NCI-H2081 treated with DMSO at 0.1 percent for 48 hours (cell line): Measurements from ENCODE around the gene DET1.
"Not testable (repeated sequence)": the region's sequence is repeated elsewhere in the genome, so short reads cannot be mapped to it uniquely, and the experiment has no call there.

ENCODE experiments used
- DNase-seq: peaks from one replicate; lab custom pipeline; 2025; lab: John Stamatoyannopoulos, UW

DET1 gene

DNA sequence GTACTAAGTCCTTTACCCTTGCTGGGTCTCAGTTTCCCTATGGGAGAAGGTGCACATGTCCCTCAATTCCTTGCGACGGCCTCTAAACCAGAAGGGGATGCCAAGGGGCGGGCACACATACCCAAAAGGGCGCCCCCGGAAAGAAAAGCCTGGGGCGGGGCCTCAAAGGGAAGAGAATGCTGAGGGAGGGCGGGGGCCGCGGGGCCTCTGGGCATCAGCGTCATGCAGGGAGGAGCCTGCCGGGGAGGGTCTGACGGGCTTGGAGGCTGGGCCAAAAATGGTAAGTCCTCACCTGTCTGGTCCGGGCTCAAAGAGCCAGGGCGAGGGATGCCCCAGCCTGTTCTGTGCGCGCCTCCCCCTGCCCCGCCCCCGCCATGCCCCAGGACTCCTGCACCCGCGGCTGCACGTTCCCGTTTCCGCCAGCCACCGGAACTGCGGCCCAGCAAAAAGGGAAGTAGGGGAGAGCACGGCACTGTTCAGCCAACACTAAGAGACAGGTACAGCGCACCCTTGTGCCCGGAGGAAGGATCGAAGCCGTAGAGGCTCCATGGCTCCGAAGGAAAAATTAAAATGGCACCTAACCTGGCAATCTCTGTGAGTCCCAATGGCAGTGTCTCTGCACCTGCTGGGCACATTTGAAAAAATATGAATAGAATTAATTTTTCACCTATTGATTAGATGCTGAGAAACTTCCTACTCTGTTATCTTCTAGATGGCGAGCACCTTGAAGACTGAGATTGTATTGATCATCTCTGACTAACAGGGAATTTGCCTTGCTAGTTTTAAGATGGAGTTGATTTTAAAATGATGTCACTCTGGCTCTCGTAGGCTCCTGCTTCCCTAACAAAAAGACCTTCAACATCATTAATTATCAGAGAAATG is at the start of gene DET1:
DET1 (minus strand) TSS at position 434 of the 882 bp plus-strand sequence. CDS start 14,976 bp downstream, outside the sequence.
- DNase-seq, result peak; percentile 88

DNA sequence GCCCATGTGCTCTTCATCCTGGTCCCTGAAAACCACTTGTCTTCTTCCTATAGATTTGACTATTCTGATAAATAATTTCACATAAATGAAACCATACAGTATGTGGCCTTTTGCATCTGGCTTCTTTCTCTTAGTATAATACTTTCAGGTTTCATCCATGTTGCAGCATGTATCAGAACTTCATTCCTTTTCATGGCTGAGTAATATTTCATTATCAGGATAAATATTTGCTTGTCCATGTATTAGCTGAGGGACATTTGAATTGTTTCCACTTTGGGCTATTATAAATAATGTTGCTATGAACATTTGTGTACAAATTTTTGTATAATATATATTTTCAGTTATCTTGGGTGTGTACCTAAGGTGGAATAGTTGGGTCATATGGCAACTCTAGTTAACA is 44.9 kb upstream of the DET1 start:
- DNase-seq, result no peak

DNA sequence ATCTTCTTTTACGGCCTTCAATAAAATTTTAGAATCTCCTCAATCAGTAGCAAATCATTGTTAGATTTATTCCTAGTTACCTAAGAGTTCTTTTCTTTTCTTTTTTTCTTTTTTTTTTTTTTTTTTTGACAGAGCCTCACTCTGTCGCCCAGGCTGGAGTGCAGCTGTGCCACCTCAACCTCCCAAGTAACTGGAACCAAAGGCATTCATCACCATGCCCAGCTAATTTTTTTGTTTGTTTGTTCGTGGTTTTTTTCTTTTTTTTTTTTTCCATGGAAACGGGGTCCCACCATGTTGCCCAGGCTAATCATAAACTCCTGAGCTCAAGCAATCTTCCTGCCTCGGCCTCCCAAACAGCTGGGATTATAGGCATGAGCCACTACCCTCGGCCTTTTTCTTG is 44.3 kb upstream of the DET1 start:
- DNase-seq, result no peak

DNA sequence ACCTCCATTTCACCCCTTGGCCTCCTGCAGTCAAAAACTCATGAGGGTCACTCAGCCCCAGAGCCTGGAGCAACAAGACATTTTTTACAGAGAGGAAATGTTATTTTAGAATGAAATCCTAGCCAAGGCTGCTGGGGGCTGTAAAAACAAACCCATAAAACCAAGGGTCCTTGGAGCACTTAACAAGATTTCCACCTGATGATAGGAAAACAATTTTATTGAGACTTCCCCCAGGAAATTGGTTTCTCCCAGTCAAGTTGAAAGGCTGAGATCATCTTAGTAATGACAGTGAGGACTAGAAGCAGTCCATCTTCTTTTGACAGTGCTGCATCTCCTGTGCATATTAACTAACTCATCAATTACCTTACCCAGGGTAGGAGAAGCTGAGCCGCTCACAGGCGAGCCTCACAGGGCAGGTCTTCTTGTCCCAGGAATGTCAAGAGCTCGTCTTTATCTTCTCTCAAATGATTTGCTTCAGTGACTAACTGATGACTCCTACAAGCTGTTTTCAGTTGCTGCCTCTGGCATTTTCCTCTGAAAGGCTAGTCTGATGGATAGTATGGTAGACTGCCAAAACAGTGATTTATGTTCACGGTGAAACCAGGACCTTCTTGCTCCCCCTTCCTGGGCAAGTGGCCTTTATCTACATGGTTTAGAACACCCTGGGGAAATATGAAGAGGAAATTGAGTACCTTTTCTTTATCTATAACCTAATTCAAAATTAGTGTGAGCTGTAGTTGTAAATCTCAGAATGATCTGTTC is 40.1 kb upstream of the DET1 start:
- no peak for DNase-seq

DNA sequence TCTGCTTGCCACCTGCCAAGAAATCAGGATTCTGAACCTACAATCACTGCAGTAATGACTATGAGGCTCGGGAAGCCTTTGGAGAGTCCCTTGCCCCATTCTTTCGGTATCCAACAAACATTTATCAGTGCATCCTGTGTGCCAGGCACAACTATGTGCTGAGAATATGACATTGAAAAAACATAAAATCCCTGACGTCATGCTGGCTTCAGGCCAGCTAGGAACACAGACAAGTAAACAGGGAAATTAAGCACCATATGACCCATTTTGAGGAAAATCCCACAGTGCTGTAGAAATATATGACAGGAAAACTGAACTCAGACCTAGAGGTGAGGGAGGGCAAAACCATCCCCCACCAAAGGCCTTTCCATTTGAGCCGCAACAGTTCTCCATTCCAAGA is 34.1 kb upstream of the DET1 start:
- no peak for DNase-seq

DNA sequence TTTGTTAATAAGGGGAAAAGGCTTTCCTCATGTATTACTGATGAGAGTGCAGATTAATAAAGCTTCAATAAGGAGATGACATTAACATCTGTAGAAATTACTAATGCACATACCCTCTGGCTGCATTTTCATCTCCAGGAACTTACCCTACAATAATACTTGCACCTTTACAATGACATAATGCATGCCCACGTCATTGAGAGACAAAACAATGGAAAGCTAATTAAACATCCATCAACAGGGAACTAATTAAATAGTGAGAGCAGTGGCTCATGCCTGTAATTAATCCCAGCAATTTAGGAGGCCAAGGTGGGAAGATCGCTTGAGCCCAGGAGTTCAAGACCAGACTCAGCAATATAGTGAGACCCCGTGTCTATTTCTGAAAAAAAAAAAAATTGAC is 32.8 kb upstream of the DET1 start:
- no peak for DNase-seq

DNA sequence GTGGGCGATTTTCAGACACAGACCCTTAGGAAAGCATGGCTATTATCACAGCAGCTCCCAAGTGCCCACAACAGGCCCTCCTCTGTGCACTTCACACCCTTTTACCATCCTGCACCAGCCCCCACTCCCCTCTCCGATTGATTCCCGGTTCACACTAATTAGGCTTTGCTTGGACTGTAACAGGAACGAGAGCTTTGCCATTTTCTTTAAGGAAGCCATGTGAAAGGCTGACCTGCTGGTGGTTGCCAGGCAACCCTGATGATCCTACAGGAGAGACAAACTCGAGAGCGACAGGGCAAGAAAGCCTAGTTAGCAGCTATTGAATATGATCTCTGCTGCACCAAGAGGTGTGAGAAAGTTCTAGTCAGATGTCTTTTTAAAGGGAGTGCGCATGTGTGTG is 28.2 kb upstream of the DET1 start:
- DNase-seq, result no peak

DNA sequence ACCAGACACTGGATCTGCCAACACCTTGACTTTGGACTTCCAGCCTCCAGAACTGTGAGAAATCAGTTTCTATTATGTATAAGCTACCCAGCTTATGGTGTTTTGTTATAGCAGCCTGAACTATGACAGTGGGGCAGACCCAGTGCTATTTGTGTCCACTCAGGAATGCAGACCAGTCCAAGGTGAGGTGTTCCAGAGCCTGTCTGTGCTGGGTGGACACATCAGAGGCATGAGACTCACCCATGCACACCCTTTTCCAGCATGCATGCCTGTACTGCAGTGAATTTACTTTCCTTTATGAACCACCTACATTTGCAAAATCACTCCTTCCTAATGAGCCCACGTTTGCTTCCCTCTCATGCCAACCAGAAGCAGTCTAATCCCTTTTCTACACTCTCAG is 27.6 kb upstream of the DET1 start:
- no peak for DNase-seq

DNA sequence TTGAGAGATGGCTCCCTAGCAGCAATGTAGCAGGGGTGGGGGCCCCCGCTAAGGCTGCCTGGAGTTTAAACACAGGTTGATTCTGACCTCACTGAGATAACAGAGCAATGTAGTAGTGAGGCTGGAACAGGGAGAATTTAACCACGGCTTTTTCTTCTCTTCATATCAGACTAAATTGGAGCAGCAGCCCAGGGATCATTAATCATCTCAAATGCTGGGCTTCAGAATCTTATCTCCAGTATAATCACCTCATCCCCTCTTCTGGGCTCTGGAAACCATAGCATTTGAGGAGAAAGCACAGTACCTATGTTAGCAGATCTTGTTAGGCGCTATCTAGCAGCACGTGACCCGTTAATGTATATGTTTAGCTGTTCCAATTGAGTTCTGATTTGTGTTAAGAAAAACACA is 25.4 kb upstream of the DET1 start:
- DNase-seq, result no peak

DNA sequence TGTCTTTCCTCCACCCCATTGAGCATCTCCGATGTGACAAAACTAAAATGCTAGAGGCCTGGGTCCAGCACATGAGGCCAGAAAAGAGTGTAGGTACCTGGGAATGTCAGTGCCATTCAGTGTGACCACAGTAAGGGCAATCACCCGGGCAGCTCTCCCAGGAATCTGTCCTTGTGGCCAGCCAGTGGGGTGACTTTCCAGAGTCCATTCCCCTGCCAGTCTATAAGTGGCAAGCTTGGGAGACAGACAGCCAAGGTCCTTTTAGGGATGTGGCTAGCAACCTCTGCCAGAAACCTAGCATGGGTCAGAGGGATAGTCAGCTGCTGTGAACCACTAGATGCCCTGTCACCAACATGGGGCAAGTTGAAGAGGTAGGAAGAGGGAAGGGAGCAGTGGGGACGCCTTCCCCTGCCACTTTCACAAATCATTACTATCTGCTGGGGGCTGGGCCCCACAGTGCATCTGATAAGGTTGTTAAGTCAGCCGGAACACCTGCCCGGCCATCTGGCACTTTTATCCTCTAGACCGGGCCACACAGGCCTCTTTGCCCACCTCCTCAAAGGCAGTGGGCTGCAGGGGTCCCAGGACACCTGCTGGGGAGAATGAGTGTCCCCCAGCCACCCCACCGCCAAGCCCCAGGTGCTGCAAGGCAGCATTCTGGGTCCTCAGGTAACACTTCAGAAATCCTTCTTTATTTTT is 24.8 kb upstream of the DET1 start:
- no peak for DNase-seq

DNA sequence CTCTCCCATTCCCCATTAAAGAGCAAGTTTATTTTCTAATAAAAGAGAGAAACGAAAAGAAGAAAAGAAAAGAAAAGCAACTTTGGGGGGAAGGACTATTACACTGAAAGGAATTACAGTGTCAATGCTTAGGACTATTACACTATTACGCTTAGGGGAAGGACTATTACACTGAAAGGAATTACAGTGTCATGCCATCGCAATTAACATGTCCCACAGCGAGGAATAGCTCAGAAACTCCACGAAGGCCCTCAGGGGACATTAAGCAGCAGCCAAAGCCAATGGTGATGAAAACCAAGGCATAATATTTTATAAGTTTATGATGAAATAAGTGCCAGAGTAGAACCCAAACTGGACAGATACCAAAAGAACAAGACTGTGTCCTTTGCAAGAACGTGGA is 22.1 kb upstream of the DET1 start:
- no peak for DNase-seq

DNA sequence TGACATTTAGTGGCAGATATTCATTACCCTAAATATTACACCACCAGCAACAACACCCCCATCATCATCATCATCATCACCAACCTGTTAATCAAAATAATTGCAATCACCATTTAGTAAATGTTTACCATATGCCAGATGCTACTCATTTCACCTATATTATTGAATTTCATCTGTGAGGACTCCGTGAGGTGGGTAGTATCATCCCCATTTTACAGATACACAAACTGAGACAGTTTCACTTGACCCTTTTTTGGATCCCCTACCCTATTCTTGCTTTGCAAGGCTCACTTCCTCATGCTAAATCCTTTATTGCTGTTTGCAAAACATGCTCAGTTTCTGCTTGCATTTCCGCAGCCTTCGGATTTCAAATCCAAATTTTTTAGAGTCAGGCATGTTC is 18.3 kb upstream of the DET1 start:
- no peak for DNase-seq

DNA sequence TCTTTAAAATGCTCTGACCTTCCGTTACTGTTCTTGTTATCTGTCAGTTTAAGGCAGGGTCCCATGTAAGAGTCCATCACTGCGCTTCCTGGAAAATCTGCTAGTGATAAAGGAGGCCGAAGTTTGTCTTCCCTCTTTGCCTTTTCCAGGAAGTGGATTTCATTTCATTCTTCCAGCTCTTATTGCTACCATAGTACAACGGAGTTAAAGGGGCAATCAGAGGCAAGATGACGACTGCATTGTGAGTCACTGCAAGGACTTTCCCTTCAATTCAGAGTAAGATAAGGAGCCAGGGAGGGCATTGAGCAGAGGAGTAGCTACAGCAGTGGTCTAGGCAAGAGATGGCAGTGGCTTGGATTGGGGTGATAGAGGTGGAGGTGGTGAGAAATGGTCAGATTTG is 17.2 kb upstream of the DET1 start:
- no peak for DNase-seq

DNA sequence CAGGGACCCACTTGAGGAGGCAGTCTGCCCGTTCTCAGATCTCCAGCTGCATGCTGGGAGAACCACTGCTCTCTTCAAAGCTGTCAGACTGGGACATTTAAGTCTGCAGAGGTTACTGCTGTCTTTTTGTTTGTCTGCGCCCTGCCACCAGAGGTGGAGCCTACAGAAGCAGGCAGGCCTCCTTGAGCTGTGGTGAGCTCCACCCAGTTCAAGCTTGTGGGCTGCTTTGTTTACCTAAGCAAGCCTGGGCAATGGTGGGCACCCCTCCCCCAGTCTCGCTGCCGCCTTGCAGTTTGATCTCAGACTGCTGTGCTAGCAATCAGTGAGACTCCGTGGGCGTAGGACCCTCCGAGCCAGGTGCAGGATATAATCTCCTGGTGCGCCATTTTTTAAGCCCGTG is 13.1 kb upstream of the DET1 start:
- not testable (repeated sequence) for DNase-seq

DNA sequence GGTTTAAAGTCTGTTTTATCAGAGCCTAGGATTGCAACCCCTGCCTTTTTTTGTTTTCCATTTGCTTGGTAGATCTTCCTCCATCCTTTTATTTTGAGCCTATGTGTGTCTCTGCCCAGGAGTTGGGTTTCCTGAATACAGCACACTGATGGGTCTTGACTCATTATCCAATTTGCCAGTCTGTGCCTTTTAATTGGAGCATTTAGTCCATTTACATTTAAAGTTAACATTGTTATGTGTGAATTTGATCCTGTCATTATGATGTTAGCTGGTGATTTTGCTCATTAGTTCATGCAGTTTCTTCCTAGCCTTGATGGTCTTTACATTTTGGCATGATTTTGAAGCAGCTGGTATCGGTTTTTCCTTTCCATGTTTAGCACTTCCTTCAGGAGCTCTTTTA is 11.5 kb upstream of the DET1 start:
- DNase-seq, result not testable (repeated sequence)

DNA sequence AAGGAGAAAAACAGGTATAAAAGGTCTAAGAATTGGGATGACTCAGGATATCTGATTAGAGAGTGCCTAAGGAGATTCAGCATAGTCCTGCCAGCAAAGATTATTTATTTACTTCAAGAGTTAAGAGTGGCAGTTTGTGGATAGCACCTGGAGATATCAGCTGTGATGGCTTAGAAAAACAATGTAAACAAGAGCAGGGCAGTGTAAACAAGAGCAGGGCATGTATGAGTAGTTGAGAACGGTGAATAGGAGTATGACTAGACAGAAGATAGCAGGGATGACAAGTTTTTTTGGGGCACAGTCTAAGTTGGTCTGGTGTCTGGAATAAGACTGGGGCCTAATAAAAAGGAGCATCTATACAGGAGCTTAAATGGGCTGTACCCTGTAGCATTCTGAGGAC is 1.5 kb upstream of the DET1 start:
- DNase-seq, result not testable (repeated sequence)

DNA sequence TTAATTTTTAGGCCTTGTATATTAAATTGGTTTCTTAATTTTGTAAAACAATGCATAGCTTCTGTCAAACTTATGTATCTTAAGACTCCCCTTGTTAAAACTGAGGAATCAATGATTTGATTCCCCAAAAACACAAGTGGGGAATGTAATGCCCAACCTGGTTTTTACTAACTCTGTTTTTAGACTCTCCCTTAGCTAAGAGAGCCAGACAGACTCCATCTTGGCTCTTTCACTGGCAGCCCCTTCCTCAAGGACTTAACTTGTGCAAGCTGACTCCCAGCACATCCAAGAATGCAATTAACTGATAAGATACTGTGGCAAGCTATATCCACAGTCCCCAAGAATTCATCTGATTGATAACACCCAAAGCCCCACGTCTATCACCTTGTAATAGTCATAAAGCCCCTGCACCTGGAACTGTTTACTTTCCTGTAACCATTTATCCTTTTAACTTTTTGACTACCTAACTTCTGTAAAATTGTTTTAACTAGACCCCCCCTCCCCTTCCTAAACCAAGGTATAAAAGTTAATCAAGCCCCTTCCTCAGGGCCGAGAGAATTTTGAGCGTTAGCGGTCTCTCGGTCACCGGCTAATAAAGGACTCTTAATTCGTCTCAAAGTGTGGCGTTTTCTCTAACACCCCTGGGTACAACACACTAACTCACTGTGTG is 768 bp downstream of the DET1 start:
- DNase-seq, result not testable (repeated sequence)

DNA sequence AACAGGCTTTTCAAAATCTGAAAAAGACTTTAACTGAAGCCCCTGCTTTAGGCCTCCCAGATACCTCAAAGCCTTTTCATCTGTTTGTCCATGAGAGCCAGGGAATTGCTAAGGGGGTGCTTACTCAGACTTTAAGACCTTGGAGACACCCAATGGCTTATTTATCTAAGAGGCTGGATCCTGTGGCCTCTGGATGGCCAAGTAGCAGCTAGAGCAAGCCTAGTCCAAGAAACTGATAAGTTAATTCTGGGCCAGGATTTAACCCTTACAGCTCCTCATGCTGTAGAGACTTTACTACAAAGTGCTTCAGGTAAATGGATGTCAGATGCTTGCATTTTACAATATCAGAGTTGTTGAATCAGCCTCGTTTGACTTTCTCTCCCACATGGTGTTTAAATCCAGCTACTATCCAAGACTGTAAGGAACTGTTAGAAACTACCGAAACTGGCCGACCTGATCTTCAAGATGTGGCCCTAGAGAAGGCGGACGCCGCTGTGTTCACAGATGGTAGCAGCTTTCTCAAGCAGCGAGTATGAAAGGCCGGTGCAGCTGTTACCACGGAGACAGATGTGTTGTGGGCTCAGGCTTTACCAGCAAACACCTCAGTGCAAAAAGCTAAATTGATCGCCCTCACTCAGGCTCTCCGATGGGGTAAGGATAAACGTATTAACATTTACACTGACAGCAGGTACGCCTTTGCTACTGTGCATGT is 3.3 kb downstream of the DET1 start:
- DNase-seq, result no peak

DNA sequence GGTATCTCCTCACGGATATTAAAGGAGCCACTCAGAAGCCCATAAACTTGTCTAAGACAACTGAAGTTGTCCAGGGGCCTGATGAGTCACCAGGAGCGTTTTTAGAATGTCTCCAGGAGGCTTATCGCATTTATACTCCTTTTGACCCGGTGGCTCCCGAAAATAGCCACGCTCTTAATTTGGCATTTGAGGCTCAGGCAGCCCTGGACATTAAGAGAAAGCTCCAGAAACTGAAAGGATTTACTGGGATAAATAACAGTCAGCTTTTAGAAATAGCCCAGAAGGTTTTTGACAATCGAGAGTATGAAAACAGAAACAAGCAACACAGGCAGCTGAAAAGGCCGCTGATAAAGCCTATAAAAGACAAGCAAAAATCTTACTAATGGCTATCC is 4.1 kb downstream of the DET1 start:
- DNase-seq, result no peak

DNA sequence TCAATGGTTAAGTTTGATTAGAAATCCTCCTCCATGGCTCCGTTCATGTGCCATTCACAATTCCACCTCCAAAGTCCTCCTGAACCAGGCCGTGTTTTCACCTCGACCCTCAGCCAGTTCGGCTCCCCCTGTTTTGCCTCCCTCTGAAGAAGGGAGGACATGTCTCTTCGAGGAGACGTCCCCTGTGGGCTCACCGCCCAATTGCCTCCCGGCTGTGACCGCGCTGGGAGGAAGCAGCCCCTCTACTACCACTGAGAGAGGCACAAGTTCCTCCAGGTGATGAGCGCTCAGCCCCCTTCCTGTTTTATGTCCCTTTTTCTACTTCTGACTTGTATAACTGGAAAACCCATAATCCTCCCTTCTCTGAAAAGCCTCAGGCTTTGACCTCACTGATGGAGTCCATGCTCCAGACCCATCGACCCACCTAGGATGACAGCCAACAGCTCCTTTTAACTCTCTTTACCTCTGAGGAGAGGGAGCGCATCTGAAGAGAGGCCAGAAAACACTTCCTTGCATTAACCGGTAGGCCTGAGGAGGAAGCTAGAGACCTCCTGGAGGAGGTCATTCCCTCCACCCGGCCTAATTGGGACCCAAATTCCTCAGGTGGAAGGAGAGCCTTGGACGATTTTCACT is 4.7 kb downstream of the DET1 start:
- no peak for DNase-seq

DNA sequence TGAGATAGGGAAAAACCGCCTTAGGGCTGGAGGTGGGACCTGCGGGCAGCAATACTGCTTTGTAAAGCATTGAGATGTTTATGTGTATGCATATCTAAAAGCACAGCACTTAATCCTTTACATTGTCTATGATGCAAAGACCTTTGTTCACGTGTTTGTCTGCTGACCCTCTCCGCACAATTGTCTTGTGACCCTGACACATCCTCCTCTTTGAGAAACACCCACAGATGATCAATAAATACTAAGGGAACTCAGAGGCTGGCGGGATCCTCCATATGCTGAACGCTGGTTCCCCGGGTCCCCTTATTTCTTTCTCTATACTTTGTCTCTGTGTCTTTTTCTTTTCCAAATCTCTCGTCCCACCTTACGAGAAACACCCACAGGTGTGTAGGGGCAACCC is 5.4 kb downstream of the DET1 start:
- not testable (repeated sequence) for DNase-seq
